PC-9 (cell line): ENCODE measurements around the gene B3GNT3.

Source experiments
- EZH2 ChIP-seq: fragments of 200-600 bp; sonication (generic); IDR thresholded peaks from 2 replicates; pipeline ENCODE4 v1.8.0; 2017; ENCODE audit warnings: antibody characterized with exemption, low read depth
- TF ChIP-seq, protein P1 (sequence below): fragments of 200-600 bp; sonication (generic); conservative IDR thresholded peaks from 2 replicates; pipeline ENCODE4 v1.6.1; 2017; ENCODE audit warnings: mixed run types, antibody characterized with exemption, mild to moderate bottlenecking, moderate library complexity

DNA sequence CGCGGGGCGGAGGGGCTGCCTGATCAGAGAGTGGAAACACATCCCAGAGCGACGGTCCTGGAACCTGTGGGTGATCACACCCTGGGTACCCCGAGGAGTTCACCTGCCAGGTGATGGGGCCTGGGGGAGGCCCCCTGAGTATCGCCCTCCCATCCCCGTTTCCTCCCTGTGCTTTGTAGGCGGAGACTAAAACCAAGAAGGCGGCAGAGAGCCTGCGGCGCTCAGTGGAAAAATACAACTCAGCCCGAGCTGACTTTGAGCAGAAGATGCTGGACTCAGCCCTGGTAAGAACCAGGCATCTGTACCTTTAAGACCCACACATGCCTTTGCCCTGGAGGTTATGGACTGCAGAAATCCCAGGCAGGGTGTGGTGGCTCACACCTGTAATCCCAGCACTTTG, 24.3 kb upstream of the B3GNT3 start:
- TF ChIP-seq, protein P1, sequence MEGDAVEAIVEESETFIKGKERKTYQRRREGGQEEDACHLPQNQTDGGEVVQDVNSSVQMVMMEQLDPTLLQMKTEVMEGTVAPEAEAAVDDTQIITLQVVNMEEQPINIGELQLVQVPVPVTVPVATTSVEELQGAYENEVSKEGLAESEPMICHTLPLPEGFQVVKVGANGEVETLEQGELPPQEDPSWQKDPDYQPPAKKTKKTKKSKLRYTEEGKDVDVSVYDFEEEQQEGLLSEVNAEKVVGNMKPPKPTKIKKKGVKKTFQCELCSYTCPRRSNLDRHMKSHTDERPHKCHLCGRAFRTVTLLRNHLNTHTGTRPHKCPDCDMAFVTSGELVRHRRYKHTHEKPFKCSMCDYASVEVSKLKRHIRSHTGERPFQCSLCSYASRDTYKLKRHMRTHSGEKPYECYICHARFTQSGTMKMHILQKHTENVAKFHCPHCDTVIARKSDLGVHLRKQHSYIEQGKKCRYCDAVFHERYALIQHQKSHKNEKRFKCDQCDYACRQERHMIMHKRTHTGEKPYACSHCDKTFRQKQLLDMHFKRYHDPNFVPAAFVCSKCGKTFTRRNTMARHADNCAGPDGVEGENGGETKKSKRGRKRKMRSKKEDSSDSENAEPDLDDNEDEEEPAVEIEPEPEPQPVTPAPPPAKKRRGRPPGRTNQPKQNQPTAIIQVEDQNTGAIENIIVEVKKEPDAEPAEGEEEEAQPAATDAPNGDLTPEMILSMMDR, result no peak
- no peak for TF ChIP-seq EZH2
